ENCODE data around the gene MPPED2. TPM values are rescaled to one million over a fixed set of nuclear protein-coding genes. Genes with fewer than 3 reads are reported as not detected.

Gene MPPED2
- total RNA-seq, 6 experiments from 2014 or later, result 0.12 to 1.8 (median 0.75) TPM

GRCh38 chr11:30451167-30451566 lies 135.0 kb downstream of the MPPED2 start:
- Histone ChIP-seq H3K27ac (no peak overlapping the region), H3K27me3 (no peaks in the 10 kb centered on the region), H3K4me3 (no peak overlapping the region), H3K4me1 (peaks cover 0 to 14% (median 0%) of the 10 kb centered on the region in 4 donors), H3K9me3 (no peaks in the 10 kb centered on the region), H3K36me3 (no peaks in the 10 kb centered on the region)
- ATAC-seq (no peak), DNase-seq (no peak)
- 33% methylated on average over 1 of the region's 1 CpG for WGBS (ENCODE audit: insufficient coverage, low coverage, low lambda C conversion rate, missing lambda C conversion rate)
- TF ChIP-seq POLR2A (IDR thresholded peaks at IDR 0.05), result no peak
- TF ChIP-seq, protein P1, sequence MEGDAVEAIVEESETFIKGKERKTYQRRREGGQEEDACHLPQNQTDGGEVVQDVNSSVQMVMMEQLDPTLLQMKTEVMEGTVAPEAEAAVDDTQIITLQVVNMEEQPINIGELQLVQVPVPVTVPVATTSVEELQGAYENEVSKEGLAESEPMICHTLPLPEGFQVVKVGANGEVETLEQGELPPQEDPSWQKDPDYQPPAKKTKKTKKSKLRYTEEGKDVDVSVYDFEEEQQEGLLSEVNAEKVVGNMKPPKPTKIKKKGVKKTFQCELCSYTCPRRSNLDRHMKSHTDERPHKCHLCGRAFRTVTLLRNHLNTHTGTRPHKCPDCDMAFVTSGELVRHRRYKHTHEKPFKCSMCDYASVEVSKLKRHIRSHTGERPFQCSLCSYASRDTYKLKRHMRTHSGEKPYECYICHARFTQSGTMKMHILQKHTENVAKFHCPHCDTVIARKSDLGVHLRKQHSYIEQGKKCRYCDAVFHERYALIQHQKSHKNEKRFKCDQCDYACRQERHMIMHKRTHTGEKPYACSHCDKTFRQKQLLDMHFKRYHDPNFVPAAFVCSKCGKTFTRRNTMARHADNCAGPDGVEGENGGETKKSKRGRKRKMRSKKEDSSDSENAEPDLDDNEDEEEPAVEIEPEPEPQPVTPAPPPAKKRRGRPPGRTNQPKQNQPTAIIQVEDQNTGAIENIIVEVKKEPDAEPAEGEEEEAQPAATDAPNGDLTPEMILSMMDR (IDR thresholded peaks at IDR 0.05), result no peak
- intact Hi-C loops (cut with DNase I), result no loop called here

DNA sequence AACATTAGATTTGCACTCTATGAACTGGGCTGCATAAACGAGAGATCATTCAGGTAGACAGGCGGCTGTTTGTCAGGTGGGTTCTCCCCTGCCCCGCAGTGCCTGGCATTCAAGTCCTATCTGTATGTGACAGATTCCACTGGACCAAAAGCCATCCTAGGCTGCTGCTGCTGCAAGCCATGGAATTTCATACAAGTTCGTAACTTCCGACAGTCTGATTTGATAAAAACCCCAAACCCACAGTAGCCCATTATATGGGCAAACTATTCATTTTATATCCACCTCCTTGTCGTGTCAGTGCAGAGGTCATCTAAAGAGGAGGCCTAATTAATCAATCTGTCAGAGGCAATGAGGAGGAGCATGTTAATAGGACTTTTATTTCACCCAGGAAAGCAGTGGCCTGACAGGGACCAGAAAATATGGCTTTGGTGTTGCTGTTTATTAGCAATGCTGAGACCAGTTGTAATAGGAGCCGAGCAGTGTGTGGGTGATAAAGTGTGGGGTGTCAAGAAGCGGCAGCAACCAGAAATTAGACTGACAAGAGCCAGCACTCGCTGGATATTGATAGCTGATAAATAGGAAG lies 139.0 kb downstream of the MPPED2 start:
- no peak for DNase-seq
- 70% methylated on average over 9 of the region's 9 CpGs for WGBS (ENCODE audit: insufficient coverage, low coverage, low lambda C conversion rate, missing lambda C conversion rate)

DNA sequence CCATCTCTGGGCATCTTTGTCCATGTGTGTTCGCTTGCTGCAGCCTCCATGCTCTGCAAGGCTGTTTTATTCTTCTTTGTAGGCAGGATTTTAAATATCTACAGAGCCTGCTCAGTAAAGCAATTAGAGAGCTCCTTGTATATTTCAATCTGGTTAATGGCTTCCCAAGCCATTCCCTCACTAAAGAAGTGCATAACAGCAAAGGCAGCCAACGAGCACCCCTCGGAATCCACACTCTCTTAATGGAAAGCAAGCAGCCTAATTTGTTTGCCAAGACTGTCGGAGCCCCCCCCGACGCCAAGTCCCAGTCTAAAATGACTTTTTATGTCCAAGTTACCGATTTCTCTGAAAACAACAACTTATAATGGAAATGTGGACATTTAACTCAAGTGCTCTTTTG lies 139.6 kb downstream of the MPPED2 start:
- H3K27ac ChIP-seq, result no peak overlapping the region
- WGBS (ENCODE audit: insufficient coverage, low coverage, low lambda C conversion rate, missing lambda C conversion rate), result 61% methylated on average over 7 of the region's 7 CpGs
- no peaks in the 10 kb centered on the region for H3K4me1 ChIP-seq
- intact Hi-C loops (cut with DNase I), result no loop called here
- no peaks in the 10 kb centered on the region for H3K27me3 ChIP-seq
- ATAC-seq, result no peak
- TF ChIP-seq, protein P1 (IDR thresholded peaks at IDR 0.05), result no peak
- no peak for TF ChIP-seq POLR2A (IDR thresholded peaks at IDR 0.05)
- H3K9me3 ChIP-seq, result no peaks in the 10 kb centered on the region
- H3K36me3 ChIP-seq, result no peaks in the 10 kb centered on the region
- no peak overlapping the region for H3K4me3 ChIP-seq
- DNase-seq, result no peak

More for the DNA sequence above, 139.0 kb downstream of the MPPED2 start:
- Histone ChIP-seq H3K4me1 (peaks cover 0 to 1% (median 0%) of the 10 kb centered on the region in 4 donors), H3K27ac (no peak overlapping the region), H3K36me3 (no peaks in the 10 kb centered on the region), H3K27me3 (no peaks in the 10 kb centered on the region), H3K4me3 (no peak overlapping the region), H3K9me3 (no peaks in the 10 kb centered on the region)
- no peak for ATAC-seq
- intact Hi-C loops (cut with DNase I), result no loop called here
- TF ChIP-seq, protein P1 (IDR thresholded peaks at IDR 0.05), result no peak
- TF ChIP-seq POLR2A (IDR thresholded peaks at IDR 0.05), result no peak

GRCh38 chr11:30445056-30445455 lies 141.1 kb downstream of the MPPED2 start:
- H3K4me1 ChIP-seq, result no peaks in the 10 kb centered on the region
- H3K27me3 ChIP-seq, result no peaks in the 10 kb centered on the region
- no peak for DNase-seq
- TF ChIP-seq, protein P1 (IDR thresholded peaks at IDR 0.05), result no peak
- TF ChIP-seq POLR2A (IDR thresholded peaks at IDR 0.05), result no peak
- H3K36me3 ChIP-seq, result no peaks in the 10 kb centered on the region
- no peaks in the 10 kb centered on the region for H3K9me3 ChIP-seq
- peak in 2 of 4 donors; percentile 40 to 47 for ATAC-seq
- intact Hi-C loops (cut with DNase I), result no loop called here
- WGBS (ENCODE audit: insufficient coverage, low coverage, low lambda C conversion rate, missing lambda C conversion rate), result 42% methylated on average over 2 of the region's 2 CpGs
- no peak overlapping the region for H3K27ac ChIP-seq
- no peak overlapping the region for H3K4me3 ChIP-seq
